ENCODE data around the gene ZFC3H1. TPM values are rescaled to one million over a fixed set of nuclear protein-coding genes. Genes with fewer than 3 reads are reported as not detected.

ZFC3H1 gene
- polyA plus RNA-seq, 1 donor (not counting 4 experiments of a cell fraction or from before 2014, with no cell fraction given) = 56.3 TPM

DNA sequence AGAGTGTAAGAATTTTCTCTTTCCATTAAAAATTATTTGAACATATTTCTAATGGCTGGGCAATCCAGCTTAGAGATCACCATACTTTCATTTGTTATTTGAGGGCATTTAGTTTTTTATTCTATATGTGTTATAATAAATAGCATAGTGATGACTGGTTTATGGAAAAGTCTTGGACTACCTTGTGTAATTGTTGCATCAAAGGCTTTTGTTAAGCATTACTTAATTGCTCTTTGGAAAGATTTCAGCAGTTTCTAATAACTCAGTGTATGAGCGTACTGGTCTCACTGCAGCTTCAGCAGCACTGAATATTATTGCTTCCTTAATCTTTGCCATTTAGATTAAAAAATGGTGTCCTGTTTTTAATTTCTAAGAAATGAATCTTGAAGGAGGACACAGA lies 45.0 kb upstream of the ZFC3H1 start:
- FAIRE-seq (no peak), DNase-seq (ENCODE audit: low read depth, low spot score) (no peak)
- no peaks in the 10 kb centered on the region for H4K20me1 ChIP-seq (ENCODE audit: control insufficient read depth, extremely low read depth, insufficient read depth, low read length)
- no peaks in the 10 kb centered on the region for H3K9me1 ChIP-seq (ENCODE audit: control insufficient read depth, extremely low read depth, insufficient read depth, low read length)
- H3K4me3 ChIP-seq (ENCODE audit: control insufficient read depth in 2 of 3, extremely low read depth in 1 of 3, insufficient read depth in 2 of 3, low read depth in 1 of 3, low read length in 3 of 3) = no peak overlapping the region
- H3K4me2 ChIP-seq (ENCODE audit: control insufficient read depth, extremely low read depth, insufficient read depth, low read depth, low read length) = no peak overlapping the region
- H3K79me2 ChIP-seq (ENCODE audit: control insufficient read depth, insufficient read depth, low read length) = no peaks in the 10 kb centered on the region
- H3K27ac ChIP-seq (ENCODE audit: control insufficient read depth, insufficient read depth, low read length) = peak overlapping the region; percentile 36
- H3K36me3 ChIP-seq (ENCODE audit: control insufficient read depth in 2 of 2, extremely low read depth in 1 of 2, insufficient read depth in 2 of 2, low read length in 2 of 2) = no peaks in the 10 kb centered on the region
- H3K9me3 ChIP-seq (ENCODE audit: control insufficient read depth, low read depth, low read length) = no peaks in the 10 kb centered on the region
- TF ChIP-seq, protein P1, sequence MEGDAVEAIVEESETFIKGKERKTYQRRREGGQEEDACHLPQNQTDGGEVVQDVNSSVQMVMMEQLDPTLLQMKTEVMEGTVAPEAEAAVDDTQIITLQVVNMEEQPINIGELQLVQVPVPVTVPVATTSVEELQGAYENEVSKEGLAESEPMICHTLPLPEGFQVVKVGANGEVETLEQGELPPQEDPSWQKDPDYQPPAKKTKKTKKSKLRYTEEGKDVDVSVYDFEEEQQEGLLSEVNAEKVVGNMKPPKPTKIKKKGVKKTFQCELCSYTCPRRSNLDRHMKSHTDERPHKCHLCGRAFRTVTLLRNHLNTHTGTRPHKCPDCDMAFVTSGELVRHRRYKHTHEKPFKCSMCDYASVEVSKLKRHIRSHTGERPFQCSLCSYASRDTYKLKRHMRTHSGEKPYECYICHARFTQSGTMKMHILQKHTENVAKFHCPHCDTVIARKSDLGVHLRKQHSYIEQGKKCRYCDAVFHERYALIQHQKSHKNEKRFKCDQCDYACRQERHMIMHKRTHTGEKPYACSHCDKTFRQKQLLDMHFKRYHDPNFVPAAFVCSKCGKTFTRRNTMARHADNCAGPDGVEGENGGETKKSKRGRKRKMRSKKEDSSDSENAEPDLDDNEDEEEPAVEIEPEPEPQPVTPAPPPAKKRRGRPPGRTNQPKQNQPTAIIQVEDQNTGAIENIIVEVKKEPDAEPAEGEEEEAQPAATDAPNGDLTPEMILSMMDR (optimal IDR thresholded peaks at IDR 0.05 in 1 of 3, IDR thresholded peaks at IDR 0.05 in 1 of 3, conservative IDR thresholded peaks at IDR 0.05 in 1 of 3; ENCODE audit: extremely low read depth in 1 of 3, insufficient read depth in 2 of 3, low read length in 3 of 3) = no peak
- no peak for TF ChIP-seq EZH2 (IDR thresholded peaks at IDR 0.05; ENCODE audit: low read length)
- H3K4me1 ChIP-seq (ENCODE audit: control insufficient read depth, extremely low read depth, insufficient read depth, low read length) = peaks cover 36% of the 10 kb centered on the region
- H3K27me3 ChIP-seq (ENCODE audit: control insufficient read depth, extremely low read depth, insufficient read depth, low read length) = no peaks in the 10 kb centered on the region
- H3K9ac ChIP-seq (ENCODE audit: control insufficient read depth, extremely low read depth, insufficient read depth, low read length) = no peak overlapping the region
- dilution Hi-C loops (cut with MboI; ENCODE audit: extremely low pct_ligation_motif_present, low sequenced_read_pairs) = no loop called here
- no peak overlapping the region for H2AFZ ChIP-seq (ENCODE audit: control insufficient read depth, low read length)

GRCh38 chr12:71704920-71705319 lies 41.3 kb upstream of the ZFC3H1 start:
- Histone ChIP-seq H3K36me3 (ENCODE audit: control insufficient read depth in 2 of 2, extremely low read depth in 1 of 2, insufficient read depth in 2 of 2, low read length in 2 of 2) (peaks cover 0 to 2% of the 10 kb centered on the region in 2 experiments), H3K79me2 (ENCODE audit: control insufficient read depth, insufficient read depth, low read length) (no peaks in the 10 kb centered on the region), H2AFZ (ENCODE audit: control insufficient read depth, low read length) (no peak overlapping the region), H4K20me1 (ENCODE audit: control insufficient read depth, extremely low read depth, insufficient read depth, low read length) (no peaks in the 10 kb centered on the region), H3K4me1 (ENCODE audit: control insufficient read depth, extremely low read depth, insufficient read depth, low read length) (peaks cover 28% of the 10 kb centered on the region), H3K27ac (ENCODE audit: control insufficient read depth, insufficient read depth, low read length) (no peak overlapping the region), H3K9ac (ENCODE audit: control insufficient read depth, extremely low read depth, insufficient read depth, low read length) (no peak overlapping the region), H3K4me3 (ENCODE audit: control insufficient read depth in 2 of 3, extremely low read depth in 1 of 3, insufficient read depth in 2 of 3, low read depth in 1 of 3, low read length in 3 of 3) (no peak overlapping the region), H3K9me1 (ENCODE audit: control insufficient read depth, extremely low read depth, insufficient read depth, low read length) (no peaks in the 10 kb centered on the region), H3K9me3 (ENCODE audit: control insufficient read depth, low read depth, low read length) (no peaks in the 10 kb centered on the region), H3K27me3 (ENCODE audit: control insufficient read depth, extremely low read depth, insufficient read depth, low read length) (no peaks in the 10 kb centered on the region), H3K4me2 (ENCODE audit: control insufficient read depth, extremely low read depth, insufficient read depth, low read depth, low read length) (peak overlapping the region; percentile 12)
- dilution Hi-C loops (cut with MboI; ENCODE audit: extremely low pct_ligation_motif_present, low sequenced_read_pairs) = no loop called here
- no peak for DNase-seq (ENCODE audit: low read depth, low spot score)
- FAIRE-seq = peak; percentile 26
- TF ChIP-seq, protein P1 (optimal IDR thresholded peaks at IDR 0.05 in 1 of 3, IDR thresholded peaks at IDR 0.05 in 1 of 3, conservative IDR thresholded peaks at IDR 0.05 in 1 of 3; ENCODE audit: extremely low read depth in 1 of 3, insufficient read depth in 2 of 3, low read length in 3 of 3) = no peak
- no peak for TF ChIP-seq EZH2 (IDR thresholded peaks at IDR 0.05; ENCODE audit: low read length)

Data from keratinocyte (primary cell).